Endothelial cell of umbilical vein (primary cell): ENCODE measurements around the gene S1PR4.

Experiments
- EZH2 ChIP-seq: IDR thresholded peaks from 2 replicates; pipeline ENCODE4 v1.6.1; 2012; ENCODE audit warnings: borderline replicate concordance, low read depth, mild to moderate bottlenecking, moderate library complexity, low read length, inconsistent platforms; ENCODE audit not compliant: severe bottlenecking
- MYC ChIP-seq: IDR thresholded peaks from one replicate; pipeline ENCODE4 v1.6.1; 2011; ENCODE audit warnings: mild to moderate bottlenecking, low read depth, low read length
- POLR2A ChIP-seq: IDR thresholded peaks from 2 replicates; pipeline ENCODE4 v1.6.1; 2012; ENCODE audit warnings: low read depth, mild to moderate bottlenecking, control low read depth, low read length
- POLR2AphosphoS5 ChIP-seq: IDR thresholded peaks from 2 replicates; pipeline ENCODE4 v1.6.1; 2012; ENCODE audit warnings: low read depth, mild to moderate bottlenecking, control low read depth, low read length, moderate library complexity; ENCODE audit not compliant: insufficient read depth
- TF ChIP-seq, protein P1 (sequence below), 2 donors: IDR thresholded peaks; 1 replicate in 1 of 2; 2 replicates in 1 of 2; pipeline ENCODE4 v1.5.1; 2011; ENCODE audit warnings: low read length in 2 of 2, mild to moderate bottlenecking in 2 of 2, moderate library complexity in 2 of 2, control low read depth in 1 of 2, inconsistent platforms in 1 of 2, low read depth in 1 of 2; ENCODE audit not compliant: insufficient read depth in 1 of 2; ENCODE audit errors: extremely low read depth in 1 of 2
- TF ChIP-seq, protein P2 (sequence below): IDR thresholded peaks from 2 replicates; pipeline ENCODE4 v1.6.1; 2011; ENCODE audit not compliant: insufficient read depth, insufficient read length

DNA sequence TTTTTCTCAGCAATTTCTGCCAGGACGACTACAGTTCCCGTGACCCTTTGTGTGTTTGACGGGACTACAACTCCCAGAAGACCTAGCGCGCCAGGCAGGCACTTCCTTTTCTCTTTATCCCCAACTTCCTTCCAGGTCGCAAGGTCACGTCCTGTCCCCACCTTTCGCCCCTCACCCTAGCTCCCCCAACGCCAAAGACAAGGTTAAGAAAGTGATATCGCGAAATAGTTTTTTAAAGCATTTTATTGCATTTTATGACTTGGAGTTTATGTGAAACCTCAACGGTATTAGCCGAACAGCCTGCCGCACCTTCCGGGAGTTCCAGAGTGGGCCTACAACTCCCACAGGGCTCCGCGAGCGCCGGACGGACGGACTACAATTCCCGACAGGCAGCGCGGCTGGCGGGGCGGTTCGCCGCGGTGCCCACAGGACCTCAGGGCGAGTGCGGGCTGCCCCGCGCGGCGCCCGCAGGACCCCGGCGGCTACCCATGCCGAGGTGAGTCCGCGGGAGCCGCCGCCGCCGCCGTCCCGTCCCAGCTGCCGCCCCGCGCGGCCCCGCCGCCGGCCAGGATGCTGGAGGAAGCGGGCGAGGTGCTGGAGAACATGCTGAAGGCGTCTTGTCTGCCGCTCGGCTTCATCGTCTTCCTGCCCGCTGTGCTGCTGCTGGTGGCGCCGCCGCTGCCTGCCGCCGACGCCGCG lies 7.0 kb downstream of the S1PR4 start, which contains the start of gene NCLN:
- TF ChIP-seq, protein P1, sequence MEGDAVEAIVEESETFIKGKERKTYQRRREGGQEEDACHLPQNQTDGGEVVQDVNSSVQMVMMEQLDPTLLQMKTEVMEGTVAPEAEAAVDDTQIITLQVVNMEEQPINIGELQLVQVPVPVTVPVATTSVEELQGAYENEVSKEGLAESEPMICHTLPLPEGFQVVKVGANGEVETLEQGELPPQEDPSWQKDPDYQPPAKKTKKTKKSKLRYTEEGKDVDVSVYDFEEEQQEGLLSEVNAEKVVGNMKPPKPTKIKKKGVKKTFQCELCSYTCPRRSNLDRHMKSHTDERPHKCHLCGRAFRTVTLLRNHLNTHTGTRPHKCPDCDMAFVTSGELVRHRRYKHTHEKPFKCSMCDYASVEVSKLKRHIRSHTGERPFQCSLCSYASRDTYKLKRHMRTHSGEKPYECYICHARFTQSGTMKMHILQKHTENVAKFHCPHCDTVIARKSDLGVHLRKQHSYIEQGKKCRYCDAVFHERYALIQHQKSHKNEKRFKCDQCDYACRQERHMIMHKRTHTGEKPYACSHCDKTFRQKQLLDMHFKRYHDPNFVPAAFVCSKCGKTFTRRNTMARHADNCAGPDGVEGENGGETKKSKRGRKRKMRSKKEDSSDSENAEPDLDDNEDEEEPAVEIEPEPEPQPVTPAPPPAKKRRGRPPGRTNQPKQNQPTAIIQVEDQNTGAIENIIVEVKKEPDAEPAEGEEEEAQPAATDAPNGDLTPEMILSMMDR (IDR thresholded peaks at IDR 0.05; ENCODE audit: extremely low read depth in 1 of 2, insufficient read depth in 1 of 2, low read depth in 1 of 2, low read length in 2 of 2), result no peak
- TF ChIP-seq EZH2, result no peak
- peak; percentile 64 for TF ChIP-seq POLR2AphosphoS5
- TF ChIP-seq MYC, result peak; percentile 82
- peak; percentile 76 for TF ChIP-seq POLR2A
- TF ChIP-seq, protein P2, sequence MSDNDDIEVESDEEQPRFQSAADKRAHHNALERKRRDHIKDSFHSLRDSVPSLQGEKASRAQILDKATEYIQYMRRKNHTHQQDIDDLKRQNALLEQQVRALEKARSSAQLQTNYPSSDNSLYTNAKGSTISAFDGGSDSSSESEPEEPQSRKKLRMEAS, result peak; percentile 73
